ENCODE data around the gene SF3B5. TPM values are rescaled to one million over a fixed set of nuclear protein-coding genes. Genes with fewer than 3 reads are reported as not detected.
"Not testable (repeated sequence)": the region's sequence is repeated elsewhere in the genome, so short reads cannot be mapped to it uniquely, and the experiment has no call there.

The SF3B5 gene
- total RNA-seq, 2 donors from 2014 or later = 113 to 146 TPM

GRCh38 chr6:144140867-144141266 lies 45.5 kb upstream of the SF3B5 start:
- no peak overlapping the region for H3K4me3 ChIP-seq
- no peak overlapping the region for H3K27ac ChIP-seq
- no peak for TF ChIP-seq CTCF (IDR thresholded peaks at IDR 0.05)
- H3K27me3 ChIP-seq = no peaks in the 10 kb centered on the region
- no peaks in the 10 kb centered on the region for H3K36me3 ChIP-seq
- no peaks in the 10 kb centered on the region for H3K9me3 ChIP-seq
- H3K4me1 ChIP-seq = no peaks in the 10 kb centered on the region
- DNase-seq (ENCODE audit: low spot score) = no peak

GRCh38 chr6:144139817-144140216 lies 44.4 kb upstream of the SF3B5 start:
- Histone ChIP-seq H3K27ac (no peak overlapping the region), H3K36me3 (no peaks in the 10 kb centered on the region), H3K27me3 (no peaks in the 10 kb centered on the region), H3K9me3 (no peaks in the 10 kb centered on the region), H3K4me1 (no peaks in the 10 kb centered on the region), H3K4me3 (no peak overlapping the region)
- DNase-seq (ENCODE audit: low spot score) = no peak
- no peak for TF ChIP-seq CTCF (IDR thresholded peaks at IDR 0.05)

GRCh38 chr6:144138542-144138941 lies 43.2 kb upstream of the SF3B5 start:
- DNase-seq (ENCODE audit: low spot score) = no peak
- Histone ChIP-seq H3K4me1 (no peaks in the 10 kb centered on the region), H3K36me3 (no peaks in the 10 kb centered on the region), H3K27ac (no peak overlapping the region), H3K4me3 (no peak overlapping the region), H3K9me3 (no peaks in the 10 kb centered on the region), H3K27me3 (no peaks in the 10 kb centered on the region)
- no peak for TF ChIP-seq CTCF (IDR thresholded peaks at IDR 0.05)

GRCh38 chr6:144134737-144135136 lies 39.4 kb upstream of the SF3B5 start:
- H3K4me1 ChIP-seq = no peaks in the 10 kb centered on the region
- H3K4me3 ChIP-seq = no peak overlapping the region
- no peak for TF ChIP-seq CTCF (IDR thresholded peaks at IDR 0.05)
- no peaks in the 10 kb centered on the region for H3K9me3 ChIP-seq
- no peaks in the 10 kb centered on the region for H3K36me3 ChIP-seq
- H3K27me3 ChIP-seq = no peaks in the 10 kb centered on the region
- H3K27ac ChIP-seq = no peak overlapping the region
- no peak for DNase-seq (ENCODE audit: low spot score)

- H3K36me3 ChIP-seq = no peaks in the 10 kb centered on the region
- no peak for TF ChIP-seq CTCF (IDR thresholded peaks at IDR 0.05)
Measured at GRCh38 chr6:144134176-144134575, 38.8 kb upstream of the SF3B5 start.

GRCh38 chr6:144133225-144133821 lies 38.0 kb upstream of the SF3B5 start:
- no peak overlapping the region for H3K4me3 ChIP-seq
- DNase-seq (ENCODE audit: low spot score) = no peak
- no peak for TF ChIP-seq CTCF (IDR thresholded peaks at IDR 0.05)
- H3K36me3 ChIP-seq = no peaks in the 10 kb centered on the region
- no peaks in the 10 kb centered on the region for H3K9me3 ChIP-seq
- H3K27ac ChIP-seq = no peak overlapping the region
- no peaks in the 10 kb centered on the region for H3K27me3 ChIP-seq
- H3K4me1 ChIP-seq = no peaks in the 10 kb centered on the region

More at GRCh38 chr6:144134176-144134575, 38.8 kb upstream of the SF3B5 start:
- DNase-seq (ENCODE audit: low spot score) = no peak
- Histone ChIP-seq H3K27me3 (no peaks in the 10 kb centered on the region), H3K4me3 (no peak overlapping the region), H3K27ac (no peak overlapping the region), H3K4me1 (no peaks in the 10 kb centered on the region), H3K9me3 (no peaks in the 10 kb centered on the region)

- H3K27me3 ChIP-seq; H3K4me3 ChIP-seq; H3K36me3 ChIP-seq; H3K27ac ChIP-seq; DNase-seq (ENCODE audit: low spot score); H3K4me1 ChIP-seq; H3K9me3 ChIP-seq: not testable (repeated sequence)
Measured at GRCh38 chr6:144132167-144132690, 36.9 kb upstream of the SF3B5 start.
